Stimulated activated CD8-positive, alpha-beta memory T cell treated with anti-CD3 and anti-CD28 coated beads, Interleukin-7, amount 100 ng/mL, for 24 hours (primary cell): Measurements from ENCODE around the gene SBK1.
"Not testable (repeated sequence)": the region's sequence is repeated elsewhere in the genome, so short reads cannot be mapped to it uniquely, and the experiment has no call there.

ENCODE experiments used
- DNase-seq: peaks from one replicate; pipeline ENCODE4 v3.0.0-alpha.2; 2020; ENCODE audit warnings: low read depth

The SBK1 gene

GRCh38 chr16:28335678-28336077, 43.4 kb downstream of the SBK1 start:
- DNase-seq, result not testable (repeated sequence)

- not testable (repeated sequence) for DNase-seq
Observed at GRCh38 chr16:28336940-28337710, 44.8 kb downstream of the SBK1 start.

- not testable (repeated sequence) for DNase-seq
Observed at GRCh38 chr16:28338230-28338629, 45.9 kb downstream of the SBK1 start.

GRCh38 chr16:28362600-28362999, 70.3 kb downstream of the SBK1 start:
- DNase-seq, result not testable (repeated sequence)

- not testable (repeated sequence) for DNase-seq
Observed at GRCh38 chr16:28363408-28363807, 71.1 kb downstream of the SBK1 start, which contains the start of gene NPIPB6. NPIPB6 (minus strand) TSS chr16:28363508; CDS start chr16:28362822, 686 bp downstream.

- not testable (repeated sequence) for DNase-seq
Observed at GRCh38 chr16:28364268-28365173, 72.2 kb downstream of the SBK1 start.

- not testable (repeated sequence) for DNase-seq
Observed at GRCh38 chr16:28367926-28368325, 75.6 kb downstream of the SBK1 start.
